LoVo (cell line): Measurements from ENCODE around the gene PPP2R2D.
"Not testable (repeated sequence)": the region's sequence is repeated elsewhere in the genome, so short reads cannot be mapped to it uniquely, and the experiment has no call there.

Experiments used
- DNase-seq: peaks from one replicate; pipeline ENCODE4 v3.0.0-alpha.2; 2016; ENCODE audit warnings: low spot score

The PPP2R2D gene

DNA sequence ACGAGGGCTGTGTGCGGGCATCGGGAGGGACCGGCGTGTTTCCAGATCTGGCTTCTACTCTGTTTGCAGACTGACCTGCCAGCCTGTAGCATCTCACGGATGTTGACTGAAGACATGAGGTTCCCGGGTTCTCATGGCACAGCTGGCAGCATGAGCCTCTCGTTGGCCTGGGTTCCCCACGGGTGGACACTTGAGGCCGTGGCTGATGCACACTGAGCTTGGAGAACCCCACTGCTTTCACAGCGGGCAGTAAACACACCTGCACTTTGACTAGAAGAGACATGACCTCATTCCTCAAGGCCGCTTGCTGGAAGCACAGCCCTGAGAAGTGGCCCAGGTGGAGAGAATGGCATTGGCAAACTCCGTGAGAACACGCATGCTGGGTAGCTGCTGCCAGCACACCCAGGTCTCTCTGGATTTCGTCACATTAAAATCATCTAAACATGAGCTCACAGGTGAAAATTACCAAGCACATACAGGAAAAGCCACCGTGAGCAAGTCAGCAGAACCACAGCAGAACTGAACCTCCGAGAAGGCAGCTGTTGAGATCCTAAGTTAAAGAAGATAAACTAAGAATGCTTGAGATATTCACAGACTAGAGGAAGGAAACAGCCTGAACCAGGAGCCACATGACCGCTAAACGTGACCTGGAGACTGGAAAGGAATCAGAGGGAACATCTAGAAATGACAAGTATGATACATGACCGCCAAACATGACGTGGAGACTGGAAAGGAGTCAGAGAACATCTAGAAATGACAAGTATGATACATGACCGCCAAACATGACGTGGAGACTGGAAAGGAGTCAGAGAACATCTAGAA lies 48.4 kb downstream of the PPP2R2D start:
- no peak for DNase-seq

DNA sequence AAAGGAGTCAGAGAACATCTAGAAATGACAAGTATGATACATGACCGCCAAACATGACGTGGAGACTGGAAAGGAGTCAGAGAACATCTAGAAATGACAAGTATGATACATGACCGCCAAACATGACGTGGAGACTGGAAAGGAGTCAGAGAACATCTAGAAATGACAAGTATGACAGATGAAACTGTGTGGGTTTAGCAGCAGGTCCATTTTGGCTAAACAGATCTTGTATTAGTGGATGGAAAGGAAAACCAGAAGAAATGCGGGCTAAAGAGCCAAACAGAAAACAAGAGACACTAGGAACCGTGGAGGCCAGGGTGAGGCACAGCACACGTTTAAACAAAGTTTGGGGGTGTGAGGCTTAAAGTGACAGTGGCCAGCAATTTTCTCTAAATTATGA lies 49.1 kb downstream of the PPP2R2D start:
- DNase-seq: not testable (repeated sequence)

DNA sequence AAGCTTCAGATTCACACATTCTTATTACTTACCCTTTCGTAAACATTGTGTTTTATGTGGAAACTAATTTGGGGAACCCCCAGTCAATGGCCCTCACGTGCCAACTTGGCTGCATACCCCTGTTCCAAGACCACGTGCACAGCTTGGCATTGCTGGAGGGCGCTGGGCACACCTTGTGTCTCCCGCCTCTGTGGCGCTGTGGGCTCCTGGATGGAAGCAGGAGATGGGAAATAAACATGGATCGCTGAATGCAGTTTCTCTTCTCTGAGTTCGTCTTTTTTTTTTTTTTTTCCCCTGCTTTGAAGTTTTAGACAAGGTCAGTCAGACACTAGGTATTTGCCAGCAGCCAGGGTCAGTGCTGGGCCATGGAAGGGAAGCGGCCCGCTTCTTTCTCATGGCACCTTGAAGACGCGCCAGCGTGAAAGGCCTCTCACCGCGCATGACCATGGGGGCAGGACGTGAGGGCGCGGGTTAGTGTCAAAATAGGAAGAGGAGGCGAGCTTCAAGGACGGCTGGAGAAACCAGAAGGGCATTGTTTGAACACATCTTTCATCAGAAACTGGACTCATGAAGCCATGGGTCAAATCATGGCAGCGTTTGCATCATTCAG lies 53.7 kb downstream of the PPP2R2D start:
- DNase-seq: no peak

- no peak for DNase-seq
Observed at GRCh38 chr10:131955591-131956340, 55.0 kb downstream of the PPP2R2D start.

DNA sequence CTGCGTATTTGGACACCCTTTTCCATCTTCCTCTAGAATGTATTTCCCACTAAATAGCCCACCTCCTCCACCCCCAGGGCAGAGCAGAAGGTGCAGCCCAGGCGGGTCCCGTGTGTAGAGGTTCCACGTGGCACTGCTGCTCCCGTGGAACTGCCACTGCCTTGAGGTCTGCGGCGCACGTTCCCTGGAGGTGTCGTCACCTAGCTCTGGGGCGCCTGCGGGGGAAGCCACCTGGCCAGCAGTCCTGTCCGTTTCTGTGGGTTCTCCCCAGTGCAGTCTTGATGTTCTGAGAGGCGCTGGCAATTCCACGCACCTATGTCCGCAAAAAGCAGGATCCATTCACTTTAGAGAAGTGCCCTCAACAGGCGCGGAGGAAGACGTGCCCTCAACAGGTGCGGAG lies 59.0 kb downstream of the PPP2R2D start:
- no peak for DNase-seq

GRCh38 chr10:131960631-131961046 lies 59.8 kb downstream of the PPP2R2D start:
- DNase-seq: no peak

DNA sequence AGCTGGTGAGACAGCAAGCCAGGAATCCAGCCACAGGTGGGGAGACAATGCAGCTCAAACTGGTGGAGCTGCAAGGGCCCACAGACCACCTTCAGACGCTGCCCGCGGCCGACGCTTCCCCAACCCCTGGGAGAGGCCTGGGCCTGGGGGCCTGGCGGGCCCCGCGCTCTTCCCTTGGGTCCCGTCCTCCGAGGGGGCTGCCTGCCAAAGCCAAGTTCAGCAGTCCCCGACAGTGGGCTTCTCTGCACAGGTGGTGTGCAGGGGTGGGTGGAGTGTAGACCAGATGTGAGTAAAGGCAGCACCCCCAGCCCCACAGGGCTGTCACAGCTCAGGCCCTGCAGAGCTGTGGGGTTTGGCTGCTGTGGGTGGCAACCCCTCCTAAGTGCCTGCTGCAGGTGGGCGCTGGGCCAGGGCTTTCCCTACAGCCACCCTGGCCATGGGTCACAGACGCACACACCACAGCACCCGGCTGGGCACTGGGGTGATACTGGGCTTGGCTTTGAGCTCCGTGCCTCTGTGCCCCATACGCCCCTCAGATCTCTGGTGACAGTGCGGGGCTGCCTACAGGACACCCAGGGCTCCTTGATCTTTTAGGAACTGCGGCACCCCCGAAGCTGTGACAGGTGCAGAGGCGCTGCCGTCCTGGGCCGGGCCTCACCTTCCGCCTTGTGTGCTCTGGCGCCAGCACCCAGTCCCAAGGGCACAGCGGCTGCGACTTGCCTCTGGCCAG lies 60.4 kb downstream of the PPP2R2D start:
- no peak for DNase-seq

- no peak for DNase-seq
Observed at GRCh38 chr10:131961777-131962662, 61.2 kb downstream of the PPP2R2D start.

GRCh38 chr10:131963350-131963749 lies 62.5 kb downstream of the PPP2R2D start:
- DNase-seq: no peak

DNA sequence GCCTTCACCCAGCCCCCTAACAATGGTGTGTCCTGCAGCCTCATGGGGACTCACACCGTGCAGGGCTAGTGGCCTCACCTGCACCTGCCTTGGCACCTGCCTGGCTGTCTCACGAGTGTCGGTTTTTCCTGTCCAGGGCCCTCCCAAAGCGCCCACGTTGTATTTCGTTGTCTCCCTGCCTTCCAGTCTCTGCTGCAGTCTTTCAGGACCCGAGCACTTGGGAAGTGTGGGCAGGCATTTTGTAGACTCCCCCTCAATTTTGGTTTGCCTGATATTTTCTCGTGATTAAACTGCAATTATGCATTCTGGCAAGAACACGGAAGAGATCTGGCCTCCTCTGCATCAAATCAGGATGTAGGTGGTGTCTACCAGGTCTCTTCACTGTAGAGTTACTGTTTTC lies 63.0 kb downstream of the PPP2R2D start:
- DNase-seq: no peak

DNA sequence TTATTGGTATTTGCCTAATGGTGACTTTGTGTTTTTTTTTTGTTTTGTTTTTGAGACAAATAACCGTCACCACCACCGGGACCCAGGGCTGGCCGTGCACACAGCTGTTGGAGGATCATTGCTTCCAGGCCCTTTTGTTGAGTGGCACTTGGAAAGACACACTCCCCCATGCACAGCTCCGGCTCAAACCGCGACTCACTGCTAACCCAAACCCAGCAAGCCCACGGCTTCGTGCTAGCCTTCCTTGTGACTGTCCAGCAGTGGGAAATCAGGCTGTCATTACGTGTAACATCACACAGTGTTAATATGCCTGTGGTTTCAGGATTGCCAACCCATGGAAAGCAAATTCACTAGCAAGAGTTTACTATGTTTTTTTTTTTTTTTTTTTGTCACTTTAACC lies 63.5 kb downstream of the PPP2R2D start:
- DNase-seq: no peak

- no peak for DNase-seq
Observed at GRCh38 chr10:131968949-131969348, 68.1 kb downstream of the PPP2R2D start.

DNA sequence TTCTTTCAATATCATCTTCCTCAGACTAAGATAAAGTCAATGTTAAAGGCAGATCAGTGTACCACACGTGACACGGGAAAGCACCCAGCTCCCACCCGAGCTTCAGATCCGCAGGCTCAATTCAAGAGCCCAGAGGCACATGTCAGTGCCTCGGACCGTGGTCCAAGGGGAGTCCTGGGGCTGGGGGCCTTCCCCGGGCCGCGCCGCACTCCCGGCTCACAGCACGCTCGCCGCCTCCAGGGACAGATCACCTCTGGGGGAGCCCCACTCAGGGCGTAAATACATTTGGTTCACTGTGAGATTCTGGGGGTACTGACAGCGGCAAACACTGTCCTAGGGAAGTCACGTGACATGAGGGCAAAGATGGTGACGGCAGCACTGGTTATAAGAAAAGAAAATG lies 70.1 kb downstream of the PPP2R2D start:
- DNase-seq: no peak

- no peak for DNase-seq
Observed at GRCh38 chr10:131971591-131971990, 70.8 kb downstream of the PPP2R2D start.

- DNase-seq: no peak
Observed at GRCh38 chr10:131972474-131973071, 71.8 kb downstream of the PPP2R2D start.

- DNase-seq: no peak
Observed at GRCh38 chr10:131973160-131973951, 72.5 kb downstream of the PPP2R2D start.

GRCh38 chr10:131974034-131974817 lies 73.4 kb downstream of the PPP2R2D start:
- DNase-seq: no peak

GRCh38 chr10:131975003-131975402 lies 74.2 kb downstream of the PPP2R2D start:
- no peak for DNase-seq

DNA sequence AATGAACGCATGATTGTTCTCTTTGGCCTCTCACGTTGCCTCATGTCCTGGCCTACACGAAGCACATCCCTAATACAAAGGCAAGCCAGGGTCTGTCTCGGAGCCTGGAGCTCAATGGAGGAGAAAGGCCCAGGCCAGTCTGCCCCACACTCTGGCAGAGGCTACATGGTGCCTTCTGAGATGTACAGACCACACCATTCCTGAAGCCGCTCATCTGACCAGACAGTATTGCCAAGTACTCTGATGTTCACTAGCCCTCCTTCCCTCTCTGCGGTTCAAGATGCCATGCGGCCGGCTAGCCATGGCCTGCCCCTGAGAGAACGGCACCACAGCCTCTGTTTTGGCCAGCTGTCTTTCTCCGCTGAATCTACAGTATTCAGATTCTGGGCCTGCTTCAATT lies 75.0 kb downstream of the PPP2R2D start:
- DNase-seq: no peak
